ENCODE measurements around the gene SPOPL. TPM values are rescaled to one million over a fixed set of nuclear protein-coding genes. Genes with fewer than 3 reads are reported as not detected.

The SPOPL gene
- total RNA-seq, 1 experiment from 2014 or later = 21.0 TPM

DNA sequence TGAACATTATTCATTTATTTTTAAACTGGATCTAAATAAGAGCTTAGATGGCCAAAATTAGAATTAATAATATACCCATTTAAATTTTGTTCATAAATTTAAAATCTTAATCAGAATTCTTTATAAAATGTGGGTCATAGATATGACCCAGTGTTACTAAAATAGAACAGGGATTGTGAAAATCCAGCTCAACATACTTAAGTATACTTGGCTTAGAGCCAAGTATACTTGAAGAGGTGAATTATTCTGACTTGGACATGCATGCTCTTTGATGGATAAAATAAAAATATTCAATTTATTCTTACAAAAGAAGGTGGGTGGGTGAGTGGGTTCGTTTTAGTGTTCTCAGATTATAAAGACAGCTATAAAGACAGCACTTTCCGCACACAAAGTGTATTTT lies 70.7 kb downstream of the SPOPL start:
- Histone ChIP-seq H4K20me1 (ENCODE audit: insufficient read depth) (0 out of 2 replicates have a peak, but pooled peaks cover 4% of the 10 kb centered on the region), H3F3A (ENCODE audit: insufficient read depth, low read depth) (no peaks in the 10 kb centered on the region), H3K27ac (no peak overlapping the region), H3K4me3 (no peak overlapping the region), H3K4me1 (replicated peaks; ENCODE audit: insufficient read depth) (no peaks in the 10 kb centered on the region), H3K9me2 (ENCODE audit: insufficient read depth) (no peaks in the 10 kb centered on the region), H3K4me2 (no peak overlapping the region), H3K79me2 (ENCODE audit: low read depth) (no peaks in the 10 kb centered on the region), H3K9me3 (ENCODE audit: insufficient read depth, low read depth) (no peaks in the 10 kb centered on the region), H3K27me3 (ENCODE audit: insufficient read depth, low read depth) (no peaks in the 10 kb centered on the region), H3K36me3 (ENCODE audit: low read depth) (0 out of 2 replicates have a peak, but pooled peaks cover 4% of the 10 kb centered on the region), H2AFZ (no peak overlapping the region)
- POLR2A ChIA-PET (ENCODE audit: unreplicated experiment) = interaction anchor here (0.7 kb wide), 1 partner anchor 376 kb away, joined by 5 read pairs; no protein-coding TSS in a partner anchor
- TF ChIP-seq EZH2 (IDR thresholded peaks at IDR 0.05; ENCODE audit: low read depth) = no peak
- TF ChIP-seq, protein P1, sequence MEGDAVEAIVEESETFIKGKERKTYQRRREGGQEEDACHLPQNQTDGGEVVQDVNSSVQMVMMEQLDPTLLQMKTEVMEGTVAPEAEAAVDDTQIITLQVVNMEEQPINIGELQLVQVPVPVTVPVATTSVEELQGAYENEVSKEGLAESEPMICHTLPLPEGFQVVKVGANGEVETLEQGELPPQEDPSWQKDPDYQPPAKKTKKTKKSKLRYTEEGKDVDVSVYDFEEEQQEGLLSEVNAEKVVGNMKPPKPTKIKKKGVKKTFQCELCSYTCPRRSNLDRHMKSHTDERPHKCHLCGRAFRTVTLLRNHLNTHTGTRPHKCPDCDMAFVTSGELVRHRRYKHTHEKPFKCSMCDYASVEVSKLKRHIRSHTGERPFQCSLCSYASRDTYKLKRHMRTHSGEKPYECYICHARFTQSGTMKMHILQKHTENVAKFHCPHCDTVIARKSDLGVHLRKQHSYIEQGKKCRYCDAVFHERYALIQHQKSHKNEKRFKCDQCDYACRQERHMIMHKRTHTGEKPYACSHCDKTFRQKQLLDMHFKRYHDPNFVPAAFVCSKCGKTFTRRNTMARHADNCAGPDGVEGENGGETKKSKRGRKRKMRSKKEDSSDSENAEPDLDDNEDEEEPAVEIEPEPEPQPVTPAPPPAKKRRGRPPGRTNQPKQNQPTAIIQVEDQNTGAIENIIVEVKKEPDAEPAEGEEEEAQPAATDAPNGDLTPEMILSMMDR (conservative IDR thresholded peaks at IDR 0.05) = no peak
- CTCF ChIA-PET = no interaction called here
- DNase-seq = no peak
- intact Hi-C loops (cut with micrococcal nuclease; ENCODE audit: unreplicated experiment) = no loop called here
- BruUV-seq (replicated peaks) = no TSS peak

DNA sequence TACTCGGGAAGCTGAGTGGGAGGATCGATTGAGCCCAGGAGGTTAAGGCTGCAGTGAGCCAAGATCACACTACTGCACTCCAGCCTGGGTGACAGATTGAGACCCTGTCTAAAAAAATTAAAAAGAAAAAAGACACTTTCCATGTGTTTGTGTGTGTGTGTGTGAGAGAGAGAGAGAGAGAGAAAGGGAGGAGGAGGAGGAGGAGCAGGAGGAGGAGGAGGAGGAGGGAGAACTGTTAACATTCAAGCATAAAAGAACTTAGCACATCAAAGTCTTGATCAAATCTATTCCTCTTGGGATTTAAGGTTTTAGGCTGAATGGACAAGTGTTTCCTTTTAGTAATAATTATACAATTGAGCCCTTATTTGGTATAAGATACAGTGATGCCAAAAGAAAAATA lies 75.5 kb downstream of the SPOPL start:
- TF ChIP-seq, protein P1 (conservative IDR thresholded peaks at IDR 0.05) = no peak
- no peak overlapping the region for H2AFZ ChIP-seq
- H4K20me1 ChIP-seq (ENCODE audit: insufficient read depth) = peaks cover 4% of the 10 kb centered on the region; the same call in 1 of the 2 replicates
- no peaks in the 10 kb centered on the region for H3K9me2 ChIP-seq (ENCODE audit: insufficient read depth)
- no peaks in the 10 kb centered on the region for H3K4me1 ChIP-seq (replicated peaks; ENCODE audit: insufficient read depth)
- H3K27me3 ChIP-seq (ENCODE audit: insufficient read depth, low read depth) = no peaks in the 10 kb centered on the region
- intact Hi-C loops (cut with micrococcal nuclease; ENCODE audit: unreplicated experiment) = no loop called here
- DNase-seq = no peak
- H3K4me3 ChIP-seq = no peak overlapping the region
- no peaks in the 10 kb centered on the region for H3K79me2 ChIP-seq (ENCODE audit: low read depth)
- H3F3A ChIP-seq (ENCODE audit: insufficient read depth, low read depth) = no peaks in the 10 kb centered on the region
- peaks cover 7% of the 10 kb centered on the region for H3K36me3 ChIP-seq (ENCODE audit: low read depth)
- no TSS peak for BruUV-seq (replicated peaks)
- no peak overlapping the region for H3K27ac ChIP-seq
- ChIA-PET CTCF (no interaction called here), POLR2A (ENCODE audit: unreplicated experiment) (no interaction called here)
- H3K4me2 ChIP-seq = no peak overlapping the region
- no peaks in the 10 kb centered on the region for H3K9me3 ChIP-seq (ENCODE audit: insufficient read depth, low read depth)

DNA sequence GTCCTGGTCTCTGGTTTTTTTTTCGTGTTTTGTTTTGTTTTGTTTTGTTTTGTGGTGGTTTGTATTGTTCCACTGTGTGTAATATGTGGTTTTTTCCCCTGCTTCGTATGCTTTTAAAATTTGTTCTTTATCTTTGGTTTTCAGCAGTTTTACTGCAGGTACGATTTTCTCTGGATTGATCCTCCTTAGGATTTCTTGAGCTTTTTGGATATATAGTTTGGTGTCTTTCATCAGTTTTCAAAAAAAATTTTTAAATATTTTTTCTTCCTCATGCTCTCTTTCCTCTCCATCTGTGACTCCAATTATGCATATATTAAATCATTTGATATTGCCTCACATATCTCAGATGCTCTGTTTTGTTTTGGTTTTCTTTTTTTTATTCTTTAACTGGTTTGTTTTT lies 78.0 kb downstream of the SPOPL start:
- H3K4me3 ChIP-seq = no peak overlapping the region
- H3F3A ChIP-seq (ENCODE audit: insufficient read depth, low read depth) = no peaks in the 10 kb centered on the region
- H3K9me3 ChIP-seq (ENCODE audit: insufficient read depth, low read depth) = no peaks in the 10 kb centered on the region
- H4K20me1 ChIP-seq (ENCODE audit: insufficient read depth) = no peaks in the 10 kb centered on the region; the same call in 1 of the 2 replicates
- TF ChIP-seq EZH2 (IDR thresholded peaks at IDR 0.05; ENCODE audit: low read depth) = no peak
- TF ChIP-seq, protein P1 (conservative IDR thresholded peaks at IDR 0.05) = no peak
- POLR2A ChIA-PET (ENCODE audit: unreplicated experiment) = no interaction called here
- no peaks in the 10 kb centered on the region for H3K27me3 ChIP-seq (ENCODE audit: insufficient read depth, low read depth)
- intact Hi-C loops (cut with micrococcal nuclease; ENCODE audit: unreplicated experiment) = no loop called here
- no peaks in the 10 kb centered on the region for H3K4me1 ChIP-seq (replicated peaks; ENCODE audit: insufficient read depth)
- peaks cover 7% of the 10 kb centered on the region for H3K36me3 ChIP-seq (ENCODE audit: low read depth)
- H3K4me2 ChIP-seq = no peak overlapping the region
- CTCF ChIA-PET = no interaction called here
- H2AFZ ChIP-seq = no peak overlapping the region
- H3K79me2 ChIP-seq (ENCODE audit: low read depth) = no peaks in the 10 kb centered on the region
- H3K27ac ChIP-seq = no peak overlapping the region
- no peak for DNase-seq
- no peaks in the 10 kb centered on the region for H3K9me2 ChIP-seq (ENCODE audit: insufficient read depth)
- BruUV-seq (replicated peaks) = no TSS peak

Measured in PC-9 (cell line).